Kidney epithelial cell (primary cell): ENCODE measurements around the gene GRID1. TPM values are rescaled to one million over a fixed set of nuclear protein-coding genes. Genes with fewer than 3 reads are reported as not detected.

Experiments
- DNase-seq: peaks from one replicate; pipeline ENCODE4 v3.0.0-alpha.2; 2010; ENCODE audit warnings: low read depth
- H3K27me3 ChIP-seq: 2 replicates; pipeline ENCODE4 v1.6.0; 2011; ENCODE audit warnings: low read length; ENCODE audit not compliant: control insufficient read depth, insufficient read depth
- H3K36me3 ChIP-seq: 2 replicates; pipeline ENCODE4 v1.5.1; 2011; ENCODE audit warnings: low read length; ENCODE audit not compliant: control insufficient read depth, insufficient read depth
- H3K4me3 ChIP-seq: 2 replicates; pipeline ENCODE4 v1.5.1; 2011; ENCODE audit warnings: low read depth, mild to moderate bottlenecking, control low read depth, low read length
- CTCF ChIP-seq: IDR thresholded peaks from 2 replicates; pipeline ENCODE4 v1.5.1; 2011; ENCODE audit warnings: mild to moderate bottlenecking, moderate library complexity, low read length, control low read depth, inconsistent platforms; ENCODE audit not compliant: insufficient read depth, poor library complexity, severe bottlenecking
- total RNA-seq: library from RNA; depleted of rRNA; stranded (reverse); fragments of >200 nt; gene quantifications from 2 replicates; pipeline ENCODE4 v1.2.3, GENCODE V29; 2015

The GRID1 gene
- total RNA-seq, 1 donor from 2014 or later: 0.33 TPM

- TF ChIP-seq CTCF: no peak
- Histone ChIP-seq H3K27me3 (peaks cover 3% of the 10 kb centered on the region), H3K36me3 (no peaks in the 10 kb centered on the region), H3K4me3 (no peak overlapping the region)
- DNase-seq: no peak
Observed at GRCh38 chr10:86334488-86335085, 32.0 kb downstream of the GRID1 start.

- TF ChIP-seq CTCF: no peak
- no peak for DNase-seq
- no peak overlapping the region for H3K4me3 ChIP-seq
- H3K27me3 ChIP-seq: peaks cover 3% of the 10 kb centered on the region
- H3K36me3 ChIP-seq: no peaks in the 10 kb centered on the region
Observed at GRCh38 chr10:86333826-86334487, 32.6 kb downstream of the GRID1 start.

- no peak for DNase-seq
- H3K27me3 ChIP-seq: peaks cover 3% of the 10 kb centered on the region
Observed at GRCh38 chr10:86331861-86332260, 34.7 kb downstream of the GRID1 start.

GRCh38 chr10:86330778-86331763 lies 35.5 kb downstream of the GRID1 start:
- DNase-seq: no peak
- Histone ChIP-seq H3K27me3 (peaks cover 3% of the 10 kb centered on the region), H3K36me3 (no peaks in the 10 kb centered on the region), H3K4me3 (no peak overlapping the region)
- TF ChIP-seq CTCF: no peak

More at GRCh38 chr10:86331861-86332260, 34.7 kb downstream of the GRID1 start:
- TF ChIP-seq CTCF: no peak
- Histone ChIP-seq H3K4me3 (no peak overlapping the region), H3K36me3 (no peaks in the 10 kb centered on the region)

- H3K36me3 ChIP-seq: no peaks in the 10 kb centered on the region
- peaks cover 3% of the 10 kb centered on the region for H3K27me3 ChIP-seq
- no peak for DNase-seq
- TF ChIP-seq CTCF: no peak
- no peak overlapping the region for H3K4me3 ChIP-seq
Observed at GRCh38 chr10:86329896-86330680, 36.5 kb downstream of the GRID1 start.
